ENCODE measurements around the gene BAIAP2. TPM values are rescaled to one million over a fixed set of nuclear protein-coding genes. Genes with fewer than 3 reads are reported as not detected.

BAIAP2 gene
- total and polyA plus RNA-seq, 2 donors (not counting 1 experiment from before 2014, with no cell fraction given): 1.3 to 12.0 TPM

DNA sequence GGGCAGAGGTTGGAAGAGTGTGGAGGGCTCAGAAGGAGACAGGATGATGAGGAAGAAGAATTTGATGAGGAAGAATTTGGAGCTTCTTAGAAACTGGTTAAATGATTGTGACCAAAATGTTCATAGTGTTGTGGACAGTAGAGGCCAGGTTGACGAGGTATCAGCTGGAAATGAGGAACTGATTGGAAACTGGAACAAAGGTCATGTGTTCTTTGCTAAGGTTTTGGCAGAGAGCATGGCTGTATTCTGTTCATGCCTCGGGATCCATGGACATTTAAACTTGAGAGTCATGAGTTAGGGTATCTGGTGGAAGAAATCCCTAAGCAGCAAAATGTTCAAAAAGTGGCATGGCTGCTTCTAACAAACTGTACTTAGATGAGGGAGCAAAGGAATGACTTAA, 24.0 kb upstream of the BAIAP2 start:
- Mint-ChIP-seq H3K4me3 (no peak overlapping the region), H3K9me3 (ENCODE audit: insufficient read depth) (peaks cover 6% of the 10 kb centered on the region)
- POLR2A ChIA-PET: no interaction called here

DNA sequence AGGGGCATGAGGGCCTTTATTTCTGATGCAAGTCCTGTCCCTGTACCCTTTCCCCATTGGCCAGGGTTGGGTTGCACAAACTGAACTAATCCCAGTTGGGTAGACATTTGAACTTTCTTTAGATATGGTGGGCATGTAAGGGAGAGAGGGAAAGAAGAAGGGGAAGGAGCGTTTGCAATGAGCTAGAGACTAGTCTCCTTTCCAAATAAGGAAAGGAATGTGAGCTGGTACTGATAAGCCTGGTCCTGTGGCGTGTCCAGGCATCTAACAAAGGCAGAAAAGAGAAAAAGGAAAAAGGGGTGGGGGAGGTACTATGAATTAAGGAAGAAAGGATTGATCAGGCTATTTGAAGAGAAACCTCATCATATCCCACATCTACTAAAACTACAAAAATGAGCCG, 23.0 kb upstream of the BAIAP2 start:
- ChIA-PET POLR2A (no interaction called here), CTCF (interaction anchor here (0.5 to 1.0 kb wide), 2 partner anchors 12 to 876 kb away, joined by 3 to 5 read pairs; no protein-coding TSS in a partner anchor)
- Histone ChIP-seq H3K79me2 (ENCODE audit: control insufficient read depth, insufficient read depth, low read length) (no peaks in the 10 kb centered on the region), H3K9ac (ENCODE audit: low read length) (no peak overlapping the region), H3K4me2 (replicated peaks; ENCODE audit: low read depth, low read length, poor library complexity, severe bottlenecking) (no peak overlapping the region), H4K20me1 (ENCODE audit: control insufficient read depth, insufficient read depth, low read length, poor library complexity, severe bottlenecking) (no peaks in the 10 kb centered on the region), H3K4me1 (ENCODE audit: control insufficient read depth in 2 of 2, insufficient read depth in 2 of 2, low read length in 2 of 2) (no peaks in the 10 kb centered on the region), H3K4me3 (ENCODE audit: control extremely low read depth in 1 of 5, extremely low read depth in 1 of 5, insufficient read depth in 1 of 5, low read depth in 2 of 5, low read length in 4 of 5) (no peak overlapping the region), H3K27me3 (replicated peaks in 1 of 4; ENCODE audit: control extremely low read depth in 1 of 4, control insufficient read depth in 3 of 4, insufficient read depth in 4 of 4, low read length in 3 of 4) (peaks cover 0 to 7% (median 0%) of the 10 kb centered on the region in 4 experiments), H3K36me3 (replicated peaks in 1 of 2; ENCODE audit: control extremely low read depth in 1 of 2, control insufficient read depth in 1 of 2, extremely low read depth in 1 of 2, insufficient read depth in 2 of 2, low read length in 1 of 2) (no peaks in the 10 kb centered on the region), H3K27ac (ENCODE audit: low read length in 2 of 2) (no peak overlapping the region), H3K9me3 (ENCODE audit: control extremely low read depth in 1 of 3, control insufficient read depth in 2 of 3, insufficient read depth in 1 of 3, low read length in 2 of 3) (peaks cover 0 to 20% (median 8%) of the 10 kb centered on the region in 3 donors), H2AFZ (ENCODE audit: insufficient read depth, low read depth, low read length, poor library complexity, severe bottlenecking) (no peak overlapping the region)
- H3K9me3 Mint-ChIP-seq (ENCODE audit: insufficient read depth): peaks cover 9% of the 10 kb centered on the region
- ATAC-seq (ENCODE audit: low read depth) (no peak), DNase-seq (no peak)
- peaks cover 3% of the 10 kb centered on the region for H3K4me1 Mint-ChIP-seq
- peaks cover 4% of the 10 kb centered on the region for H3K27me3 Mint-ChIP-seq
- H3K27ac Mint-ChIP-seq: no peak overlapping the region
- WGBS (ENCODE audit: insufficient coverage): 94% methylated on average over 2 of the region's 3 CpGs
- TF ChIP-seq EZH2 (IDR thresholded peaks at IDR 0.05; ENCODE audit: borderline replicate concordance, insufficient read depth, low read depth, low read length, poor library complexity, severe bottlenecking) (no peak), CTCF (IDR thresholded peaks at IDR 0.05) (no peak)
- no peak overlapping the region for H3K4me3 Mint-ChIP-seq
- intact Hi-C loops (cut with micrococcal nuclease): no loop called here

More for the DNA sequence above, 24.0 kb upstream of the BAIAP2 start:
- peaks cover 0 to 20% (median 4%) of the 10 kb centered on the region in 3 donors for H3K9me3 ChIP-seq (ENCODE audit: control extremely low read depth in 1 of 3, control insufficient read depth in 2 of 3, insufficient read depth in 1 of 3, low read length in 2 of 3)
- H3K9ac ChIP-seq (ENCODE audit: low read length): no peak overlapping the region
- intact Hi-C loops (cut with micrococcal nuclease): no loop called here
- H3K27me3 Mint-ChIP-seq: peaks cover 12% of the 10 kb centered on the region
- no peak overlapping the region for H3K4me3 ChIP-seq (ENCODE audit: control extremely low read depth in 1 of 5, extremely low read depth in 1 of 5, insufficient read depth in 1 of 5, low read depth in 2 of 5, low read length in 4 of 5)
- no peaks in the 10 kb centered on the region for H3K79me2 ChIP-seq (ENCODE audit: control insufficient read depth, insufficient read depth, low read length)
- no peaks in the 10 kb centered on the region for H4K20me1 ChIP-seq (ENCODE audit: control insufficient read depth, insufficient read depth, low read length, poor library complexity, severe bottlenecking)
- ATAC-seq (ENCODE audit: low read depth) (no peak), DNase-seq (no peak)
- H3K27ac Mint-ChIP-seq: no peak overlapping the region
- peaks cover 0 to 7% (median 1%) of the 10 kb centered on the region in 4 experiments for H3K27me3 ChIP-seq (replicated peaks in 1 of 4; ENCODE audit: control extremely low read depth in 1 of 4, control insufficient read depth in 3 of 4, insufficient read depth in 4 of 4, low read length in 3 of 4)
- no peak for TF ChIP-seq CTCF (IDR thresholded peaks at IDR 0.05)
- no peak for TF ChIP-seq EZH2 (IDR thresholded peaks at IDR 0.05; ENCODE audit: borderline replicate concordance, insufficient read depth, low read depth, low read length, poor library complexity, severe bottlenecking)
- no peaks in the 10 kb centered on the region for H3K4me1 Mint-ChIP-seq
- 87% methylated on average over 2 of the region's 2 CpGs for WGBS (ENCODE audit: insufficient coverage)
- no peaks in the 10 kb centered on the region for H3K4me1 ChIP-seq (ENCODE audit: control insufficient read depth in 2 of 2, insufficient read depth in 2 of 2, low read length in 2 of 2)
- no peak overlapping the region for H3K27ac ChIP-seq (ENCODE audit: low read length in 2 of 2)
- CTCF ChIA-PET: interaction anchor here (1.3 kb wide), 1 partner anchor 13 kb away, joined by 4 read pairs; no protein-coding TSS in a partner anchor
- H3K36me3 ChIP-seq (replicated peaks in 1 of 2; ENCODE audit: control extremely low read depth in 1 of 2, control insufficient read depth in 1 of 2, extremely low read depth in 1 of 2, insufficient read depth in 2 of 2, low read length in 1 of 2): no peaks in the 10 kb centered on the region
- H3K4me2 ChIP-seq (replicated peaks; ENCODE audit: low read depth, low read length, poor library complexity, severe bottlenecking): no peak overlapping the region
- H2AFZ ChIP-seq (ENCODE audit: insufficient read depth, low read depth, low read length, poor library complexity, severe bottlenecking): no peak overlapping the region
